HepG2 (cell line): Measurements from ENCODE around the gene NFE2L1. TPM values are rescaled to one million over a fixed set of nuclear protein-coding genes. Genes with fewer than 3 reads are reported as not detected.
A peak's percentile ranks its signal among the peaks of the same experiment; 100 is the strongest.

Experiments used
- ATM ChIP-seq: fragments of 450-650 bp; IDR thresholded peaks from 2 replicates; pipeline ENCODE4 v1.7.1; 2017; ENCODE audit warnings: mild to moderate bottlenecking, borderline replicate concordance
- CBX1 ChIP-seq: IDR thresholded peaks from one replicate; pipeline ENCODE4 v1.6.1; 2016; ENCODE audit warnings: antibody characterized with exemption, low read depth
- FOXK2 ChIP-seq: fragments of 450-650 bp; IDR thresholded peaks from 2 replicates; pipeline ENCODE4 v1.6.1; 2016
- KDM5B ChIP-seq: sonication (generic); formaldehyde crosslinking; IDR thresholded peaks from 2 replicates; pipeline ENCODE4 v1.4.0; 2020; ENCODE audit warnings: missing genetic modification reagents, mild to moderate bottlenecking, borderline replicate concordance
- MED1 ChIP-seq: sonication (generic); formaldehyde crosslinking; IDR thresholded peaks from 2 replicates; pipeline ENCODE4 v1.4.0; 2020; ENCODE audit warnings: missing genetic modification reagents
- POLR2AphosphoS5 ChIP-seq: IDR thresholded peaks from 2 replicates; pipeline ENCODE4 v1.6.1; 2012; ENCODE audit warnings: low read depth, low read length
- RFX1 ChIP-seq: fragments of 450-650 bp; IDR thresholded peaks from 2 replicates; pipeline ENCODE4 v1.6.1; 2017
- SNAI1 ChIP-seq: sonication (generic); formaldehyde crosslinking; IDR thresholded peaks from 2 replicates; pipeline ENCODE4 v1.5.0; 2020; ENCODE audit warnings: mild to moderate bottlenecking, missing genetic modification reagents, borderline replicate concordance
- SP2 ChIP-seq: sonication (generic); formaldehyde crosslinking; IDR thresholded peaks from 2 replicates; pipeline ENCODE4 v1.5.1; 2020; ENCODE audit warnings: mild to moderate bottlenecking, missing genetic modification reagents
- SPEN ChIP-seq: sonication (generic); formaldehyde crosslinking; IDR thresholded peaks from 2 replicates; pipeline ENCODE4 v1.5.1; 2020; ENCODE audit warnings: low read depth, mild to moderate bottlenecking, missing genetic modification reagents
- ZMYM4 ChIP-seq: sonication (generic); formaldehyde crosslinking; IDR thresholded peaks from 2 replicates; pipeline ENCODE4 v1.8.1; 2023; ENCODE audit warnings: mild to moderate bottlenecking, missing genetic modification reagents
- ZNF160 ChIP-seq: sonication (generic); formaldehyde crosslinking; IDR thresholded peaks from 2 replicates; pipeline ENCODE4 v1.8.0; 2022; ENCODE audit warnings: mild to moderate bottlenecking, inconsistent platforms, missing genetic modification reagents
- ZNF230 ChIP-seq: sonication (generic); formaldehyde crosslinking; IDR thresholded peaks from 2 replicates; pipeline ENCODE4 v1.4.0; 2020; ENCODE audit warnings: mild to moderate bottlenecking, missing genetic modification reagents
- ZNF24 ChIP-seq: fragments of 450-650 bp; IDR thresholded peaks from 2 replicates; pipeline ENCODE4 v1.6.1; 2017; ENCODE audit warnings: antibody characterized with exemption, mild to moderate bottlenecking
- ZNF263 ChIP-seq: sonication (generic); formaldehyde crosslinking; IDR thresholded peaks from 2 replicates; pipeline ENCODE4 v1.4.0; 2020; ENCODE audit warnings: missing genetic modification reagents
- ZNF317 ChIP-seq: sonication (generic); formaldehyde crosslinking; IDR thresholded peaks from 2 replicates; pipeline ENCODE4 v1.5.0; 2020; ENCODE audit warnings: mild to moderate bottlenecking, missing genetic modification reagents
- ZNF564 ChIP-seq: sonication (generic); formaldehyde crosslinking; IDR thresholded peaks from 2 replicates; pipeline ENCODE4 v1.8.1; 2023; ENCODE audit warnings: mild to moderate bottlenecking, missing genetic modification reagents
- ZNF674 ChIP-seq: sonication (generic); formaldehyde crosslinking; IDR thresholded peaks from 2 replicates; pipeline ENCODE4 v1.5.0; 2020; ENCODE audit warnings: low read depth, mild to moderate bottlenecking, missing genetic modification reagents
- ZNF678 ChIP-seq: sonication (generic); formaldehyde crosslinking; IDR thresholded peaks from 2 replicates; pipeline ENCODE4 v1.4.0; 2020; ENCODE audit warnings: mild to moderate bottlenecking, missing genetic modification reagents
- ZNF749 ChIP-seq: sonication (generic); formaldehyde crosslinking; IDR thresholded peaks from 2 replicates; pipeline ENCODE4 v1.8.0; 2022; ENCODE audit warnings: mild to moderate bottlenecking, missing genetic modification reagents, moderate library complexity, borderline replicate concordance
- polyA plus RNA-seq, 8 experiments: library from polyadenylated mRNA; depleted of rRNA in 3 of 8; stranded (reverse) in 7 of 8; unstranded in 1 of 8; fragments of >200 nt; fragmentation: Illumina TruSeq in 4 of 8; extraction: Trizol in 4 of 8; gene quantifications; 2 replicates each; pipeline versions ENCODE4 v1.2.1 to v1.2.3, GENCODE V29; 2011 to 2016; ENCODE audit warnings: low read depth in 4 of 8, missing spikeins in 1 of 8, mixed read lengths in 1 of 8; ENCODE audit not compliant: insufficient read depth in 1 of 8
- total RNA-seq, 5 experiments: library from RNA; depleted of rRNA; stranded (reverse); fragments of >200 nt; fragmentation: Illumina TruSeq; extraction: Trizol; gene quantifications; 2 replicates each; pipeline ENCODE4 v1.2.3, GENCODE V29; 2016; ENCODE audit warnings: low read depth in 1 of 5
- TF ChIP-seq, protein P1 (sequence below): IDR thresholded peaks from 2 replicates; pipeline ENCODE4 v1.6.1; 2016; ENCODE audit warnings: low read depth, missing genetic modification reagents, missing compliant biosample characterization
- TF ChIP-seq, protein P2 (sequence below): sonication (generic); formaldehyde crosslinking; IDR thresholded peaks from 2 replicates; pipeline ENCODE4 v1.5.0; 2020; ENCODE audit warnings: mild to moderate bottlenecking, missing genetic modification reagents
- TF ChIP-seq, protein P3 (sequence below): sonication (generic); formaldehyde crosslinking; conservative IDR thresholded peaks from 2 replicates; pipeline ENCODE4 v1.4.0; 2020; ENCODE audit warnings: missing genetic modification reagents

Gene NFE2L1
- total and polyA plus RNA-seq, 2 of the 13 experiments (the other 11 are each of a cell fraction or from before 2014, with no cell fraction given), result 67.0 to 234 TPM

DNA sequence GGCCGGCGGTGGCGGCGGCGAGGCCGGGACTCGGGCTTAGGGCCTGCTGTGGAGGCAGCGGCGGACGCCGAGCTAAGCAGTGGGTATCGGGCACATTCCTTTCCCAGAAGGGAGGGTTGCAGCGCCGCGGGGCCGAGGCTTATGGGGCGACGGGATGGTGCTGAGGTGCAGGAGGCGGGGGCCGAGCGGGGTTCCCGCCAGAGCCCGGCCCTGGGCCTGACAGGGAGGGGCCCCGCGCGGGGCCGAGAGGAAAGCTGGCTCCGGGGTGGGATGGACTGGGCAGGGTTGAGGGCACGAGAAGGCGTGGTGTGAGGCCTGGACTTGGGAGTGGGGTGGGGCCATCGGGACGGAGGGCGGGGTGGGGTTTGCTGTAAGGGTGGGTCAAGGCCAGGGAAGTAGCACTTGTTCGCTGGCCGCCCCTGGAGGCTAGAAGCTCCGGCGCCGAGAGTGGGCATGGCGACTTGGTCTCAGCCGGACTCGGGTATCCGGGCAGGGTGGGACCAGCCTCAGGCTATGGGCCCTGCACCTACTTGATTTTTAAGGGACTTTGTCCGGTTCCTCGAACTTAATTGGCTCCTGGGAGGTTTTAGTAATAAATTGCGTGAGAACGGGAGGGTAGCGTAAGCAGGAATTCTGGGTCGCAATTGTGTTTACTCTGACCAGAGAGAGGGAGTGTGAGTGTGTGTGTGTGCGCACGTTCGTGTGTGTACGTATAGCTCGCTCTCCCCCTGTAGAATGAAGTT lies 396 bp downstream of the NFE2L1 start (continued):
- TF ChIP-seq, protein P1, sequence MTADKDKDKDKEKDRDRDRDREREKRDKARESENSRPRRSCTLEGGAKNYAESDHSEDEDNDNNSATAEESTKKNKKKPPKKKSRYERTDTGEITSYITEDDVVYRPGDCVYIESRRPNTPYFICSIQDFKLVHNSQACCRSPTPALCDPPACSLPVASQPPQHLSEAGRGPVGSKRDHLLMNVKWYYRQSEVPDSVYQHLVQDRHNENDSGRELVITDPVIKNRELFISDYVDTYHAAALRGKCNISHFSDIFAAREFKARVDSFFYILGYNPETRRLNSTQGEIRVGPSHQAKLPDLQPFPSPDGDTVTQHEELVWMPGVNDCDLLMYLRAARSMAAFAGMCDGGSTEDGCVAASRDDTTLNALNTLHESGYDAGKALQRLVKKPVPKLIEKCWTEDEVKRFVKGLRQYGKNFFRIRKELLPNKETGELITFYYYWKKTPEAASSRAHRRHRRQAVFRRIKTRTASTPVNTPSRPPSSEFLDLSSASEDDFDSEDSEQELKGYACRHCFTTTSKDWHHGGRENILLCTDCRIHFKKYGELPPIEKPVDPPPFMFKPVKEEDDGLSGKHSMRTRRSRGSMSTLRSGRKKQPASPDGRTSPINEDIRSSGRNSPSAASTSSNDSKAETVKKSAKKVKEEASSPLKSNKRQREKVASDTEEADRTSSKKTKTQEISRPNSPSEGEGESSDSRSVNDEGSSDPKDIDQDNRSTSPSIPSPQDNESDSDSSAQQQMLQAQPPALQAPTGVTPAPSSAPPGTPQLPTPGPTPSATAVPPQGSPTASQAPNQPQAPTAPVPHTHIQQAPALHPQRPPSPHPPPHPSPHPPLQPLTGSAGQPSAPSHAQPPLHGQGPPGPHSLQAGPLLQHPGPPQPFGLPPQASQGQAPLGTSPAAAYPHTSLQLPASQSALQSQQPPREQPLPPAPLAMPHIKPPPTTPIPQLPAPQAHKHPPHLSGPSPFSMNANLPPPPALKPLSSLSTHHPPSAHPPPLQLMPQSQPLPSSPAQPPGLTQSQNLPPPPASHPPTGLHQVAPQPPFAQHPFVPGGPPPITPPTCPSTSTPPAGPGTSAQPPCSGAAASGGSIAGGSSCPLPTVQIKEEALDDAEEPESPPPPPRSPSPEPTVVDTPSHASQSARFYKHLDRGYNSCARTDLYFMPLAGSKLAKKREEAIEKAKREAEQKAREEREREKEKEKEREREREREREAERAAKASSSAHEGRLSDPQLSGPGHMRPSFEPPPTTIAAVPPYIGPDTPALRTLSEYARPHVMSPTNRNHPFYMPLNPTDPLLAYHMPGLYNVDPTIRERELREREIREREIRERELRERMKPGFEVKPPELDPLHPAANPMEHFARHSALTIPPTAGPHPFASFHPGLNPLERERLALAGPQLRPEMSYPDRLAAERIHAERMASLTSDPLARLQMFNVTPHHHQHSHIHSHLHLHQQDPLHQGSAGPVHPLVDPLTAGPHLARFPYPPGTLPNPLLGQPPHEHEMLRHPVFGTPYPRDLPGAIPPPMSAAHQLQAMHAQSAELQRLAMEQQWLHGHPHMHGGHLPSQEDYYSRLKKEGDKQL, result 0 out of 2 replicates have a peak, but pooled peaks have one; percentile 17
- TF ChIP-seq, protein P2, sequence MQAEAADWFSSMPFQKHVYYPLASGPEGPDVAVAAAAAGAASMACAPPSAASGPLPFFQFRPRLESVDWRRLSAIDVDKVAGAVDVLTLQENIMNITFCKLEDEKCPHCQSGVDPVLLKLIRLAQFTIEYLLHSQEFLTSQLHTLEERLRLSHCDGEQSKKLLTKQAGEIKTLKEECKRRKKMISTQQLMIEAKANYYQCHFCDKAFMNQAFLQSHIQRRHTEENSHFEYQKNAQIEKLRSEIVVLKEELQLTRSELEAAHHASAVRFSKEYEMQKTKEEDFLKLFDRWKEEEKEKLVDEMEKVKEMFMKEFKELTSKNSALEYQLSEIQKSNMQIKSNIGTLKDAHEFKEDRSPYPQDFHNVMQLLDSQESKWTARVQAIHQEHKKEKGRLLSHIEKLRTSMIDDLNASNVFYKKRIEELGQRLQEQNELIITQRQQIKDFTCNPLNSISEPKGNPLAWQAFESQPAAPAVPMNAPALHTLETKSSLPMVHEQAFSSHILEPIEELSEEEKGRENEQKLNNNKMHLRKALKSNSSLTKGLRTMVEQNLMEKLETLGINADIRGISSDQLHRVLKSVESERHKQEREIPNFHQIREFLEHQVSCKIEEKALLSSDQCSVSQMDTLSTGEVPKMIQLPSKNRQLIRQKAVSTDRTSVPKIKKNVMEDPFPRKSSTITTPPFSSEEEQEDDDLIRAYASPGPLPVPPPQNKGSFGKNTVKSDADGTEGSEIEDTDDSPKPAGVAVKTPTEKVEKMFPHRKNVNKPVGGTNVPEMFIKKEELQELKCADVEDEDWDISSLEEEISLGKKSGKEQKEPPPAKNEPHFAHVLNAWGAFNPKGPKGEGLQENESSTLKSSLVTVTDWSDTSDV (CRISPR knock-in tag), result no peak
- TF ChIP-seq FOXK2, result peak; percentile 38; the same call in 1 of the 2 replicates
- TF ChIP-seq ZNF24, result peak; percentile 37; the same call in 1 of the 2 replicates
- no peak for TF ChIP-seq ZNF749 (CRISPR knock-in tag)
- peak; percentile 95 for TF ChIP-seq KDM5B (CRISPR knock-in tag)
- TF ChIP-seq ZNF160 (CRISPR knock-in tag), result no peak; the same call in 1 of the 2 replicates
- TF ChIP-seq ZNF263 (CRISPR knock-in tag), result no peak; the same call in 1 of the 2 replicates
- TF ChIP-seq SP2 (CRISPR knock-in tag), result peak; percentile 80
- TF ChIP-seq ZMYM4 (CRISPR knock-in tag), result peak; percentile 64; the same call in 1 of the 2 replicates
- TF ChIP-seq, protein P3, sequence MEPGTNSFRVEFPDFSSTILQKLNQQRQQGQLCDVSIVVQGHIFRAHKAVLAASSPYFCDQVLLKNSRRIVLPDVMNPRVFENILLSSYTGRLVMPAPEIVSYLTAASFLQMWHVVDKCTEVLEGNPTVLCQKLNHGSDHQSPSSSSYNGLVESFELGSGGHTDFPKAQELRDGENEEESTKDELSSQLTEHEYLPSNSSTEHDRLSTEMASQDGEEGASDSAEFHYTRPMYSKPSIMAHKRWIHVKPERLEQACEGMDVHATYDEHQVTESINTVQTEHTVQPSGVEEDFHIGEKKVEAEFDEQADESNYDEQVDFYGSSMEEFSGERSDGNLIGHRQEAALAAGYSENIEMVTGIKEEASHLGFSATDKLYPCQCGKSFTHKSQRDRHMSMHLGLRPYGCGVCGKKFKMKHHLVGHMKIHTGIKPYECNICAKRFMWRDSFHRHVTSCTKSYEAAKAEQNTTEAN, result peak; percentile 97
- no peak for TF ChIP-seq RFX1
- TF ChIP-seq ZNF564 (CRISPR knock-in tag), result peak; percentile 63
- TF ChIP-seq SNAI1 (CRISPR knock-in tag), result no peak
- no peak for TF ChIP-seq ATM
- TF ChIP-seq ZNF230 (CRISPR knock-in tag), result peak; percentile 52; the same call in 1 of the 2 replicates
- TF ChIP-seq ZNF317 (CRISPR knock-in tag), result peak; percentile 50
- TF ChIP-seq CBX1, result peak; percentile 29
- TF ChIP-seq ZNF674 (CRISPR knock-in tag), result no peak
- peak; percentile 97 for TF ChIP-seq POLR2AphosphoS5
- TF ChIP-seq SPEN (CRISPR knock-in tag), result peak; percentile 49
- no peak for TF ChIP-seq ZNF678
- TF ChIP-seq MED1, result peak; percentile 74
